Stimulated activated CD8-positive, alpha-beta memory T cell treated with anti-CD3 and anti-CD28 coated beads, Interleukin-12 subunit alpha, Interleukin-12 subunit beta, amount 100 ng/mL, for 24 hours (primary cell): ENCODE measurements around the gene LBP.
"Not testable (repeated sequence)": the region's sequence is repeated elsewhere in the genome, so short reads cannot be mapped to it uniquely, and the experiment has no call there.

Experiments
- DNase-seq: peaks from one replicate; pipeline ENCODE4 v3.0.0-alpha.2; 2020; ENCODE audit errors: extremely low read depth

The LBP gene, protein sequence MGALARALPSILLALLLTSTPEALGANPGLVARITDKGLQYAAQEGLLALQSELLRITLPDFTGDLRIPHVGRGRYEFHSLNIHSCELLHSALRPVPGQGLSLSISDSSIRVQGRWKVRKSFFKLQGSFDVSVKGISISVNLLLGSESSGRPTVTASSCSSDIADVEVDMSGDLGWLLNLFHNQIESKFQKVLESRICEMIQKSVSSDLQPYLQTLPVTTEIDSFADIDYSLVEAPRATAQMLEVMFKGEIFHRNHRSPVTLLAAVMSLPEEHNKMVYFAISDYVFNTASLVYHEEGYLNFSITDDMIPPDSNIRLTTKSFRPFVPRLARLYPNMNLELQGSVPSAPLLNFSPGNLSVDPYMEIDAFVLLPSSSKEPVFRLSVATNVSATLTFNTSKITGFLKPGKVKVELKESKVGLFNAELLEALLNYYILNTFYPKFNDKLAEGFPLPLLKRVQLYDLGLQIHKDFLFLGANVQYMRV

DNA sequence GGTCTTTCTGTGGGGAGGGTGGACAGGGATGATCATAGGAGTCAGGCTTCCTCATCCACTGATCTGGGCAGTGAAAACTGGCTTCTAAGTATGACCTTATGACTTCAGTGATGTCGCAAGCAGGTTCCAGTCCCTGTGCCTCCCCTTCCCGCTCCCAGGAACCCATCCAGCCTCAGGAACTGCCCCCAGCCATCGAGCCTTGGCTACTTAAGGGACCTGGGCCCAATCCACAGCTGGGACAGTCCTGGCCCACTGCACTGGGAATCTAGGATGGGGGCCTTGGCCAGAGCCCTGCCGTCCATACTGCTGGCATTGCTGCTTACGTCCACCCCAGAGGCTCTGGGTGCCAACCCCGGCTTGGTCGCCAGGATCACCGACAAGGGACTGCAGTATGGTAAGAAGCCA lies at the start of gene LBP:
Gene LBP (plus strand): TSS at position 236 of the 405 bp plus-strand sequence. CDS start 35 bp downstream, at position 271.
- no peak for DNase-seq

GRCh38 chr20:38297916-38298674 lies 48.2 kb upstream of the LBP start:
- no peak for DNase-seq

- DNase-seq, result no peak
Observed at GRCh38 chr20:38298768-38299288, 47.5 kb upstream of the LBP start.

- DNase-seq, result no peak
Observed at GRCh38 chr20:38299963-38300362, 46.3 kb upstream of the LBP start.

GRCh38 chr20:38300438-38300837 lies 45.8 kb upstream of the LBP start:
- DNase-seq, result no peak

DNA sequence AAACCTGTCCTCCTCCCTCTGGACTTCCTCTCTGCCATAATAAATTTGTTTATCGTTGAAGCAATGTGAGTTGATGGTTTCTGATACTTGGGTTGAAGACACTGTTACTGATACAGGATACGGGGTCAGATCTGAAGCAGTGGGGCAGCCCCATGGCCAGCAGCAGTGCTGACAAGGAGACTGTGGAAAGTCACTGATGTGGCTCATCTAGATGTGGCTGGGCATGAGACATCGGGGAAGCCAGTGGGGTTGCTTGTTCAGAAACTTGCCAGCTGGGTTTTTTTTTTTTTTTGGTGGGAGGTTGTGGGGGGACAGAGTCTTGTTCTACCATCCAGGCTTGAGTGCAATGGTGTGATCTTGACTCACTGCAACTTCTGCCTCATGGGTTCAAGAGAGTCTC lies 45.0 kb upstream of the LBP start:
- no peak for DNase-seq

- DNase-seq, result no peak
Observed at GRCh38 chr20:38302786-38303185, 43.5 kb upstream of the LBP start.

DNA sequence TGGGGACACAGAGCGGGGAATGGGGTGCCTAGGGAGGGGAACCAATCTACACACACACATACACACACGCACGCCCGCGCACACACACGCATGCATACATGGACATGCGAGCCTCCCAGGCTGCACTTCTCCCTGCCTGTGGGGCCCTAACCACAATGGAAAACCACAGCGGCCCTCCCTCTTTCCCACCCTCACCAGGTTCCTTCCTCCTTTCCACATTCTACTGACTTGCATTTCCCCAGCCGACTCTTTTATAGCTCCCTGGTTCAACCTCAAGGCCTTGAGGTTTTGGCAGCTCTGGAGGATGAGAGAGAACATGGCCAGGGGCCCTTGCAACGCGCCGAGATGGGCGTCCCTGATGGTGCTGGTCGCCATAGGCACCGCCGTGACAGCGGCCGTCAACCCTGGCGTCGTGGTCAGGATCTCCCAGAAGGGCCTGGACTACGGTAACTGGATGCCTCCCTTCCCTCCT lies 42.3 kb upstream of the LBP start, which contains the start of gene BPI:
Gene BPI (plus strand): TSS at position 249 of the 472 bp plus-strand sequence. CDS start 68 bp downstream, at position 317.
- DNase-seq, result no peak

DNA sequence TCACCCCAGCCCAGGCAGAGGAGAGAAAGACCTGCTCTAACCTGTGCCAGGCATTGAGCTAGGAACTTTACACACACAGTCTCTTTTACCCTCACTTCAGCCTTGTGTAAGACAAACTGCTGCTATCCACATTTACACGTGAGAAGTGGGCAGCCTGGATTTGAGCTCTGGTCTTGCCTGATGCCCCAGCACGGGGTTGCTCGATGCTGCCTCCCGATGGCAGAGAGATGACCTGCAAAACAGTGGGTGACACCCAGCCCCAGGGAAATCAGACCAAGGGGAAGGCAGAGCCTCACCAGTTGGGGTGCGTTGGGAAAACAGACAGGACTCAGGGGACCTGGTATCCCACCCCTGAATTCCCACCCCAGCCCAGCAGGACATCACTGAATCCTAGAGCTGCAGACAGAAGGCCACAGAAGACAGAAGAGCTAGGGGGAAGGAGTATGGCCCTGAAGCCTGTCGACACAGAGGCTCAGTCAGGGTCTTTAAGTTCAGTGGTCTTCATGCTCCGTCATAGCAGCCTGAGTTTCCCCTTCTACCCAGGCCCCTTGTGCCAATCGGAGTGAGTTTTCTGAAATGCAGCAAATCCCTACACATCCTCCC lies 41.3 kb upstream of the LBP start:
- DNase-seq, result no peak

DNA sequence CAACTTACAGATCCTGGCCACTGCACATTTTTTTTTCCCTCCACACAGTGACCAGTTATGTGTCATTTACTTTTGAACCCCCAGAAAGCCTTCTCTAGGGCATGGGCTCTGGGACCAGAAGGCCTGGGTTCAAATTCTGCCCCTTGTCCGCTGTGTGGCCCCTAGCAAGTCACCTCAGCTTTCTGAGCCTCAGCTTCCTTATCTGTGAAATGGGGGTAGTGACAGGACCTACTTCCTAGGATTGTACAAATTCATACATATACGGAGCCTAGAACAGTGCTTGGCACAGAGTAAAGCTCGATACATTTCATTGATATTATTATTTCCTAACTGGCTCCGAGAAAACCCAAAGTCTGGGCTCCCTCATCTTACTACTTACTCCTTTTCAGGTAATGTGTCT lies 40.7 kb upstream of the LBP start:
- DNase-seq, result no peak

- no peak for DNase-seq
Observed at GRCh38 chr20:38306379-38306778, 39.9 kb upstream of the LBP start.

DNA sequence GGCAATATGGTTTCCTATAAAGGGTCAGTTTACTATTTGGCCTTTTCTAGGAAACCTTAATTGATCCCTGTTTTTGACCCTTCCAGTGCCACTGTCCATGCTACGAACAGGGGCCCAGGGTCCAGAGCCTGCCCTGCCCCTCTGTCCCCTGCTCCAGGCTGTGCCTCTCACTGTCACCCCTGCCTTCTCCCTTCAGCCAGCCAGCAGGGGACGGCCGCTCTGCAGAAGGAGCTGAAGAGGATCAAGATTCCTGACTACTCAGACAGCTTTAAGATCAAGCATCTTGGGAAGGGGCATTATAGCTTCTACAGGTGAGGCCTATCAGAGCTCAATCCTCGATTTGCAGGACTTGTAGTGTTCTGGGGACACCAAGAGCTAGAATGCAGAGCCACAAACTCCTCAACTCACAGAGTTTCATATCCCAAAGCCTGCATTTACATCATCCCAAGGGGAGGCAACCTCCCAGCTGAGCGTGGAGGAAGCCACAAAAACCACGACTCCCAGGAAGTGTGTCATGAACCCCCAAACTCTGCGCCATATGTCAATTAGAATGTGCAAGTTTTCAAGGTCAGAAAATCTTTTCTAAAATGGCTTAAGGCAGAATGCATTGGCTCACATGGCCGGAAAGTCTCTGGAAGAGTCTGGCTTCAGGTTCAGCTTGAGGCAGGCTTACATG lies 38.8 kb upstream of the LBP start:
- no peak for DNase-seq

- no peak for DNase-seq
Observed at GRCh38 chr20:38308047-38308438, 38.2 kb upstream of the LBP start.

- DNase-seq, result no peak
Observed at GRCh38 chr20:38308447-38308846, 37.8 kb upstream of the LBP start.

- no peak for DNase-seq
Observed at GRCh38 chr20:38311091-38311490, 35.2 kb upstream of the LBP start.

- no peak for DNase-seq
Observed at GRCh38 chr20:38311491-38311890, 34.8 kb upstream of the LBP start.

DNA sequence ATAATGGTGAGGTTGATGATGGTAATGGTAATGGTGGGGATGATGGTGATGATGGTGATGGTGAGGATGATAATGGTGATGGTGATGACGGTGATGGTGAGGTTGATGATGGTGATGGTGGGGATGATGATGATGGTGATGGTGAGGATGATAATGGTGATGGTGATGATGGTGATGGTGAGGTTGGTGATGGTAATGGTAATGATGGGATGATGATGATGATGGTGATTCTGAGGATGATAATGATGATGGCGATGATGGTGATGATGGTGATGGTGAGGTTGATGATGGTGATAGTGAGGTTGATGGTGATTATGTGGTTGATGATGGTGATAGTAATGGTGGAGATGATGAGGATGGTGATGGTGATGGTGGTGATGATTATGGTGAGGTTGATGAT lies 32.6 kb upstream of the LBP start:
- DNase-seq, result no peak

DNA sequence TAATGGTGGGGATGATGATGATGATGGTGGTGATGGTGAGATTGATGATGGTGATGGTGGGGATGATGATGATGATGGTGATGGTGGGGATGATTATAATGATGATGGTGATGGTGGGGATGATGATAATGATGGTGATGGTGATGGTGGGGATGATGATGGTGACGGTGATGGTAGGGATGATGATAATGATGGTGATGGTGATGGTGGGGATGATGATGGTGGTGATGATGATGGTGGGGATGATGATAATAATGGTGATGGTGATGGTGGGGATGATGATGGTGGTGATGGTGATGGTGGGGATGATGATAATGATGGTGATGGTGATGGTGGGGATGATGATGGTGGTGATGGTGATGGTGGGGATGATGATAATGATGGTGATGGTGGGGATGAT lies 31.9 kb upstream of the LBP start:
- DNase-seq, result not testable (repeated sequence)

DNA sequence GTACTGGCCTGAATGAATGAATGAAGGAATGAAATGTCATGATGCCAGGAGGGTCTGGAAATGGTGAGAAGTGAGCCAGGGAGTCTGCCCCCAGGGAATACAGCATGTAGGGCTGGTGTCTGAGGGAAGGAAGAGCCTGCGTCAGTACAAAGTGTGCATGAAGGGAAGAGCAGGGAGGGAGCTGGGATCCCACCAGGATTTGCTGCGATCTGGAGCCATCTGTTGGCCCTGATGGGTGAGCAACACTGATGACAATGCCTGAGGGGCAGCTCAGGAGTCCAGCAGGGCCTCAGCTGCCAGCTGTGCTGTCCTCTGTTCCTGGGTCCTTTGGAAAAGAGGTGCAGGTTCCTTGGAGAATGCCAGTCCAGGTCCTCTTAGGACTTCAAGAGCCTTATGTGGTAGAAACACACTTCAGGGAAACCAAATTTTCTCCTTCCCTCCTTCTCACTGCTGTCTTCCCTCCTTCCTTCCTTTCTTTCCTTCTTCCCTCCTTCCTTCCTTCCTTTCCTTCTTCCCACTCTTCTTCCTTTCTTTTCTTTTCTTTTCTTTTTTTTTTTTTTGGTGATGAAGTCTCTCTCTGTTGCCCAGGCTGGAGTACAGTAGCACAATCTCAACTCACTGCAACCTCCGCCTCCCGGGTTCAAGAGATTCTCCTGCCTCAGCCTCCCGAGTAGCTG lies 30.9 kb upstream of the LBP start:
- DNase-seq, result no peak

DNA sequence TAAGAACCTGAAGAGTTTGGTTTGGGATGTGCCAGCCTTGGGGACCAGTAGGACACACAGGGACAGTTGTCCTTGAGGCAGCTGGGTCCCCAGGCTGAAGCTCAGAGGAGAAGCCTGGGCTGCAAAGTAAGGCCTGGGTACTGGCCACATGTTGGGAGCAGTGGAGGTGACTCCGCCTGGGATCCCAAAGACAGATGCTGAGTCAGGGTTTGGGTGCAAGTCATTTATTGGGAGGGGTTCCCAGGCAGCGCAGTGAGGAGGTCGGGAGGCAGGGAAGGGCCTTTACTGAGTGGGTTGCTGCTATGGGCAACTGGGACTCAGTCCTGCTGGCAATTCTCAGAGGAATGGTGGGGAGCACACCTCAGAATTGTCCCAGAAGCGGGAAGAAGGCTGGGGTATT lies 29.9 kb upstream of the LBP start:
- DNase-seq, result no peak

- DNase-seq, result no peak
Observed at GRCh38 chr20:38317422-38317821, 28.9 kb upstream of the LBP start.
